Cerebellar cortex (tissue), 1 donor: ENCODE results near the gene MAPRE2.
"Not testable (repeated sequence)": the region's sequence is repeated elsewhere in the genome, so short reads cannot be mapped to it uniquely, and the experiment has no call there.

Source experiments
- DNase-seq: peaks from one replicate; pipeline ENCODE4 v3.0.0-alpha.2; 2015; ENCODE audit warnings: low spot score

MAPRE2 gene

GRCh38 chr18:35091841-35092240 lies 50.6 kb downstream of the MAPRE2 start:
- DNase-seq, result no peak

- no peak for DNase-seq
Observed at GRCh38 chr18:35095983-35096676, 54.9 kb downstream of the MAPRE2 start.

DNA sequence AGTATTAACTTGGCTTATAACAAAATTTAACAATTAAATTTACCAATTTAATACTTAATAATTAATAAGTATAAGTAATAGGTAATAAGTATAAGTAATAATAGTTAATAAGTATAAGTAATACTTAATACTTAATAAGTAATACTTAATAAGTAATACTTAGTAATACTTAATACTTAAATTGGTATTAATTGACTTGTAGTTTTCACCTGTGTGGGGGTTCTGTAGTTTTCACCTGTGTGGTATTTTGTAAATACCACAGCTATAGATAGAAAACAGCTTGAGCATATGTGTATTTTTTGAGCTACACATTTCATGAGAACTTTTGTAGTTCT lies 55.4 kb downstream of the MAPRE2 start:
- no peak for DNase-seq

GRCh38 chr18:35097195-35097594 lies 56.0 kb downstream of the MAPRE2 start:
- DNase-seq, result no peak

DNA sequence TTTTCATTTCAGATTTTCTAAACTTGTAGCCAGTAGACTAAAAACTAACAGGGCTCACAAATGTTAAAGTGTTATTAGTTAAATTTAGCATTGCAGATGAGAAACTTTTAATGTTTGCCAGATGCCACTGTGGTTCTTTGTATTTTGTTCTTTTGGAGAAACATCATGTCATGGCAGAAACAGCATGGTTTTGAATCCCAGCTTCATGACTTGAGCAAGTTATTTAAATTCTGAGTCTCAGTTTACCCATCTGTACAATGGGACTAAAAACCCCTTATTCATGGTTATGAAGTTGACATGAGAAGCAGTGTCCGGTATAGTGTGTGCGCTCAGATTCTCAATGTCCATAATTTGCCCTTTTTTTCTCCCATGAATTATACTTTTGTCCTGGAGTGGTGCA lies 56.5 kb downstream of the MAPRE2 start:
- DNase-seq, result no peak

- DNase-seq, result no peak
Observed at GRCh38 chr18:35099911-35100310, 58.7 kb downstream of the MAPRE2 start.

DNA sequence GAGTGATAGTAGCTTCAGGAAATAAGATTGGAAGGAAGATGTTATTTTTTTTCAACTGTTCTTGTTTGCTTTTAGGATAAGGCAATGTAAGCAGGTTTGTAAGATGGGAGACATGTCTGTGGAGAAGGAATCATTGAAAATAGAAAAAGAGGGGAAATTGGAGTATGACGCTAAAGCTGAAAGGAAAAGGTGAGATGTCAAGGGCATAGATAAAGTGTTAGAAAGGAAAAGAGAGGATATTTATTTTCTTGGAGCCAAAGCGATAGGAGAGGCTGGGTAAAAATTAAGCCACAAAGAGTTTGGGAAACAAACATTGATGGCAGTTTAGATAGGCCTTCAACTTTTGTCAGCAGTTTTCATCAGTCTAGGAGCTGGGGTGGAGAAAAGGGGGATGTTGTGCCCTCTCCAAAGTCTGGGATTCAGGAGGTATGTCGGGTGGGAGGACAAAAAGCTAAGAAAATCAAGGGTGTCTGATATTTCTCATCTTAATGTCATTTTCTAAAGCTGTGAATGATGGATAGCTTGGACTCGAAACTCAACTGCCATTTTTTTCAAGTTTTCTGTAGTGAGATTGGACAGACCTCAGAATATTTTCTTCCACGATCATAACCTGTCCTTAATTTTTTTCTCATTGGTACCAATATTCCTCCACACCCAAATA lies 63.3 kb downstream of the MAPRE2 start:
- no peak for DNase-seq

DNA sequence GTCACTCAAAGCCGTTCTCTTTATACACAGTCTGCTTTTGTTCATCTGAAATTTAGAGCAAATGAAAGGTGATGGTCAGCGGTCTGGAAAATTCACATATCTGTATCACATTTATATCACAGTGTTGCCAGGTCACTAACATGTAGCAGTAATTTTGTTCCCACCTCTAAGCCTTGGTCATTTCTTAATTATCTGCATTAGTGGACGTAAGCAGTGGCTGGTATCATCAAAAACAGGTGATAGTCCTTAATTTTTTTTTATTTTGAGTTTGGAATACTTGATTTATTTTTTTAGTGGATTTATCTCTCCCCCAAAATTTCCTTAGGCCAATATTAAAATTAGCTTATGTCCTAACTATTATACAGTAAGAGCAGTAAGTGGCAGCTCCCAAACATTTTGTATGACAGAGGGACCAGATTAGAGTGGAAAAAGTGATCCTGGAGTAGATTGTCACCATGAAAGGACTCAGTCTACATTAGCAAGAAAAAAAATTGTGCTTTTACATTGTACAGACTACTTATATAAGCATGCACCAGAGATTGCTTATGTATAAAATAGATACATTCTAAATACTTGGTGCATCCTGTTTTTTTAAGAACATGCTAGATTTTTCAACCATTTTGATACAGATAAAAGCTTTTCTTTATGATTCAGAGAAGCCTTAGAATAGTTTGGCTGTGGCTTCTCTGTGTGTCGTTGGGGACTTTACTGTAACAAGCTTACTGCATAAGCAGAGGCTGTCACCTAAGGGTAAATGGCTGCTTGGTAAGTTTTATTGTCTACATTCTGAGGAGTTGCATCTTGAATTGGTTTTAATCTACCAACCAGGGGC lies 65.0 kb downstream of the MAPRE2 start:
- no peak for DNase-seq

- no peak for DNase-seq
Observed at GRCh38 chr18:35106845-35107148, 65.6 kb downstream of the MAPRE2 start.

GRCh38 chr18:35107216-35107615 lies 66.0 kb downstream of the MAPRE2 start:
- no peak for DNase-seq

GRCh38 chr18:35108088-35108487 lies 66.9 kb downstream of the MAPRE2 start:
- DNase-seq, result not testable (repeated sequence)

DNA sequence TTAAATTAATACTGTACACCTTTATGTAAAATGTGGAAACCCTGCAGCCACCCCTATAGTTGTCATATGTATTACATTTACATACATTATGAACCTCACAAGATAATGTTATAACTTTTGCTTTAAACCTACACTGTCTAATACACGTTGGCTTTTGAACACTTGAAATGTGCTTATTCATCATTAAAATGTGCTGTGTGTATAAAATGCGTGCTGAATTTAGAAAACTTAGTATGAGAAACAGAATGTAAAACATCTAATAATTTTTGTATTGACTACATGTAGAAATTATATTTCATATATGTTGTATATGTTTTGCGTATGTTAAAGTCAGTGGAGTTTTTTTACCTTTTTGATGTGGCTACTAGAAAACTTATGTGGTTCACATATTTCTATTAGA lies 68.8 kb downstream of the MAPRE2 start:
- DNase-seq, result no peak

- no peak for DNase-seq
Observed at GRCh38 chr18:35110554-35111485, 69.6 kb downstream of the MAPRE2 start.

DNA sequence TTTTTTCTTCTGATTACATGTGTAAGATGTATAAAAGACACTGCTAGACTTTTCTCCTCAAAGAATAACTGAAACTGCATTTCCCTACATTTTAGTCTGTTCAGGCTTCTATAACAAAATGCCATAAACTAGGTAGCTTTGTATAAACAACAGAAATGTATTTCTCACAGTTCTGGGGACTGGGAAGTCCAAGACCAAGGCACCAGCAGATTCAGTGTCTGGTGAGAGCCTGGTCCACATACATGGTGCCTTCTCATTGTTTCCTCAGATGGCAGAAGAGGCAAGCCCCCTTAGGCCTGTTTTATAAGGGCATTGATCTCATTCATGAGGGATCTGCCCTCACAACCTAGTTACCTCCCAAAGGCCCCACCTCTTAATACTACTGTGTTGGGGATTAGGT lies 71.5 kb downstream of the MAPRE2 start:
- no peak for DNase-seq

- no peak for DNase-seq
Observed at GRCh38 chr18:35114305-35114704, 73.1 kb downstream of the MAPRE2 start.

- no peak for DNase-seq
Observed at GRCh38 chr18:35116784-35117318, 75.6 kb downstream of the MAPRE2 start.

DNA sequence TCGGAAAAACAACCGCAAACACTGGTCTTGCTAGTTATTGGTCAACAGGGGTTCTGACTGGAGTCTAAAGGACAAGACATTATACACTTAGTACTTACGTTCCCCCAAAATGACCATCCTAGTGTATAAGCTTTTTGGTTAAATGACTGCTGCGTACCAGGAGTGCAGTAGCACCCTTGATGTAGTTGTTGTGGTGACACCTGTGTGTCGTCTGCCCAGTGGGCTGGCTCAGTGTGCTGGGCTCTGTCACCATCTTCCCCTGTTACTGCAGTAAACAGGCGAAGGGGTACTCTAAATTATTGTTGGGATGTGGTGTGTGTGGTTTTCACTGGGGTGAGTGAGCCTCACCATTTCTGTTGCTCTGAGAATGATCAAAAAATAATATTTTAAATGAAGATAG lies 76.2 kb downstream of the MAPRE2 start:
- DNase-seq, result peak; percentile 50

DNA sequence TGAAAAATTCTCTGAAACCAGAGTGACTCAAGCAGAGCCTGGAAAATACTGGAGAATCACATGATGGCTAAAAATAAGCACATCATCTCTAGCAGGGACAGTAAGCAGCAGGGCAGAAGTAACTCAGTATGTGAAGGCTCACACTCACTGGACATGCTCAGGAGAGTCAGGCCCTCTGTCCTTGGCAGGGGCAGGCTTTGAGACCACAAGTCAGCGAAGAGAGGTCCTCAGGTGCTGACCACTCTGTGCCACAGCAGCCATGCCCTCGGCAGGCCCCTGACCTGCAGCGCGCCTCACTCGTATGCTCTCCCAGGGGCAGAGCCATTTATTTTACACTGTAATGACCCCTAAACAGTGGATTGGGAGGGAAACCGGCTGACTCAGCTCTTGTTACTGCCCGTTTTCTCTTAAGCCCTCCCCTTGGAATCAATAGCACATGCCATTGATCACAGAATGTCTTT lies 76.8 kb downstream of the MAPRE2 start:
- peak; percentile 94 for DNase-seq

GRCh38 chr18:35118641-35119040 lies 77.4 kb downstream of the MAPRE2 start:
- peak; percentile 58 for DNase-seq

DNA sequence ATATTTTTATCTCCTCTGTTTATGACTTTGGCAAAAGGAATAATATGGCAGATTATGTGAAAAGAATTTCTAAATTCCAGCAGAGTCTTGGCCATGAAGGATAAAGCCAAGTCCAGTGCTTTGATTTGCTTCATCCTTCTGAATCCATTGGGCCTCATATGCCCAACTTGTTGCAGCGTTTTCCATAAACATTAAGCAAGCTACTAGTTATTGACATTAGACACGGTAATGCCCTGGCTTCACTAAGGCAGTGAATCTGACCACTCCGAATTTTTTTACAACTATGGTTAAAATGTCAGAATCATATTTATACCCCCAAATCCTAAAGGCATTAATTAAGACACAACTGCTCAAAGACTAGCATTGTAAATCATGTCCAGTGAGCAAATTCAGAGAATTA lies 79.8 kb downstream of the MAPRE2 start:
- DNase-seq, result no peak

GRCh38 chr18:35121531-35121930 lies 80.3 kb downstream of the MAPRE2 start:
- no peak for DNase-seq
